Effector CD4-positive, alpha-beta T cell (primary cell): ENCODE measurements around the gene TRIM45.

ENCODE experiments used
- DNase-seq: peaks from one replicate; pipeline ENCODE4 v3.0.0-alpha.2; 2020

TRIM45 gene

DNA sequence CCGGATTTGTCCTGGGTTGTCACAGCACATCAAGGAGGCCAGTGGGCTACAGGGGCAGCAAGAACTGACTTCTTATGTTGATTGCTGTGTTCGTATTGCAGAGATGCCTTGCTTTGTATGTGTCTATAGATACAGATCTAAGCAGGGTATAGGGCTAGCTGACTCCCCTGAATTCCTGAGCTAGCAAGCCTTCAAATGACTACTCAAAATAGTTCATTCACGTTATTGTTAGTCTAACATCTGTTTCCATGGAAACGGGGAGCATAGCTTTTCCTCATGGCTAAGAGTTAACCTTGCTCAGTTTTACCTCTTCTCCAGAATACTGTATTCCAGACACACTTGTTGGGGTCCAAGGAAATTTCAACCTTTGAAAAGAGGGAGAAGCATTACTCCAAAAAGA, 24.1 kb downstream of the TRIM45 start:
- no peak for DNase-seq

- no peak for DNase-seq
Measured at GRCh38 chr1:117096951-117097408, 24.6 kb downstream of the TRIM45 start.

DNA sequence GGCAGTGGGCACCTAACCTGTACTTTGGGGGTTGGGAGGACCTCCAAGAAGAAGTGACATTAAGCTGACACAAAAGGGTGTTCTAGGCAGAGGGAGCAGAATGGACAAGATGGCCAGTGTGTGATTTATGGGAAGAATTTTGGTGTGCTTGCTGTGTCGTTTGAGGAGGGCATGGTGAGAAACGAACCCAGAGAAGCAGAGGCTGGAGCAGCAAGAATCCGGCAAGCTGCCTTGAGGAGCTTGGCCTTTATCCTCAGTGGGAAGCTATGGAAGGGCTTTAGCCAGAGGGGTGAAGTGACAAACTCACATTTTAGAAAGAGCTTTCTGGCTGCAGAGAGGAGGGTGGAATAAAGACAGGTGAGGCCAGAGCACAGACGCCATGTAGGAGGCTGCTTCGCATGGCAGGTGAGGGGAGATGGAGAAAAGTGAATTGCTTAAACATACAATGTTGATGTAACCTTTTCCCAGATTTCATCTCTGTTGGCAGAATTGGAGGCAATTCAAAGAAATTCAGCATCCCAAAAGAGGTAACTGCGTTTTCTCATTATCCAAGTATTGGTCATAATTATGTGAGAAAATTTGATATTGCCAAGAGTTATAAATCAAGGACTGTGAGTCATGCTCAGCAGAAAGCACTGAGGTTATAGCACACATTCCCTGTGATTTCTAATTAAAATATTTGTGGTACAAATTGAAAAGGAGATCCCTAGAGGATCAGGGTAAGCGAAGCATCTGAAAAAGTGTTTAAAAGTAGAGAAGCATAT, 26.5 kb downstream of the TRIM45 start:
- no peak for DNase-seq

- peak; percentile 12 for DNase-seq
Measured at GRCh38 chr1:117093870-117094621, 27.5 kb downstream of the TRIM45 start.

DNA sequence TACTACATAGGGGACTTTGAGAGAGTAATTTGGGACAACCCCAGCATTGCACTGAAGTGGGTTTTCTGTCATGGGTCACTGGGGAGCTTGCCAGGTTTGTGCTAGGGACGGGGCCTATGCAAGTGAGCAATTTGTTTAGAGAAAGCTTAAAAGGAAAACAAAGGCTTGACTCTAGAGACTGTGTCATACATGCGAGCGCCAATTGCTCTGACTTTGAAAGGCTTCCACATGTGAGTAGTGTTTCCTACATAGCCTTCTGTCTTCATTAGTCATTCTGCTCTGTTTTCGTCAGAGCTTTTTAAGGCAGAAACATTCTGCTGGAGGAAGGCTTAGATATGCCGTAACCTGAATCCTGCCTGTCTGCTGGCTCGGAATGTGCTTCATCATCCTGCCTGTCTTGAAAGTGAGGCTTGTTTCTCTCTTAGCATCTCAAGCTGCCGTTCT, 28.4 kb downstream of the TRIM45 start:
- no peak for DNase-seq

- DNase-seq: no peak
Measured at GRCh38 chr1:117092594-117092993, 29.0 kb downstream of the TRIM45 start.

DNA sequence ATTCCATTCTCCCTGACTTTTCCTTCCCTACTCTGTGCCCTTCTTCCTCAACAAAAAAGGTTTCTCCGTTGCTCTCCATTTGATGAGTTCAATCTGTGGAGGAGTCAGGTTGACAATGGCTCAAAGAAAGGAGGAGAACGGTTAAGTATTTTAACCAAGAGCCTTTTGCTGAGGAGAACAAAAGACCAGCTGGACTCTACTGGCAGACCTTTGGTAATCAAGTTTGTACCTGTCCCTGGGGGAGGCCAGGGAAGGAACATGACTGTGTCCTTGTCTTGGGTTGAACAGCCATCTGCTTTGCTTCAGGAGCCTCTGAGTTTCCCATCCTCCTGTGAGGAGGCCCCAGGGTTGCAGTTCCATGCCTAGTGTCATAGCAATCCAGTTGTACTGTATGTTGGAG, 31.6 kb downstream of the TRIM45 start:
- DNase-seq: no peak

GRCh38 chr1:117087686-117088085, 33.9 kb downstream of the TRIM45 start:
- DNase-seq: no peak

- no peak for DNase-seq
Measured at GRCh38 chr1:117084231-117084630, 37.3 kb downstream of the TRIM45 start.

DNA sequence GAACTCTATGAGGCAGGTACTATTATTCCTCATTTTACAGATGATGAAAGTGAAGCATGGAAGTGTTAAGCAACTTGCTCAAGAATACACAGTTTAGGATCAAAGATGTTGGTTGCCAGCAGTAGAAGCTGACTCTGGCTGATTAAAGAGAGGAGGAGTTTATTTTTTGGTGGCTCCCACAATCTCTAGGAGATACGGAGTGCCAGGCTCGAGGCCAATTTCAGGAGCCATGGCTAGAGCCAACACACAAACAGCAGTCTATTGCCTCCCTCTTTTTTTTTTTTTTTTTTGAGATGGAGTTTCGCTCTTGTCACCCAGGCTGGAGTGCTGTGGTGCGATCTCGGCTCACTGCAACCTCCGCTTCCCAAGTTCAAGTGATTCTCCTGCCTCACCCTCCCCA, 41.8 kb downstream of the TRIM45 start:
- DNase-seq: no peak

DNA sequence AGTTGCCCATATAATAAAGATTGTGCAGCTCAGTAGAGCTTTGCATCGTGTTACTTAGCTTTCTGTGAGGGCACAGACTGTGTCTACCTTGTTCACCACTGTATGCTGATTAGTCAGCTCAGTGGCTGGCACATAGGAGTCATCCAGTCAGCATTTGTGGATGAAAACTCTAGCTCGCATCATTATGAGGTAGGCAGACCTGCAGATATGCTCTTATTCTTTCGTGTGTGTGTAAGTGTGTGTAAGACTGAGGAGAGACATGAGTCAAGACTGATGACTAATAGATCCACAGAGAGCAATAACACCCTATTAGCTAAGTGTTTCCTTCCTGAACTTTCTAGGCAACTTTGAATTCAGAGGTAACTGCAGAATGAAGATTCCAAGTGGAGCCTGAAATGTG, 44.3 kb downstream of the TRIM45 start:
- no peak for DNase-seq

DNA sequence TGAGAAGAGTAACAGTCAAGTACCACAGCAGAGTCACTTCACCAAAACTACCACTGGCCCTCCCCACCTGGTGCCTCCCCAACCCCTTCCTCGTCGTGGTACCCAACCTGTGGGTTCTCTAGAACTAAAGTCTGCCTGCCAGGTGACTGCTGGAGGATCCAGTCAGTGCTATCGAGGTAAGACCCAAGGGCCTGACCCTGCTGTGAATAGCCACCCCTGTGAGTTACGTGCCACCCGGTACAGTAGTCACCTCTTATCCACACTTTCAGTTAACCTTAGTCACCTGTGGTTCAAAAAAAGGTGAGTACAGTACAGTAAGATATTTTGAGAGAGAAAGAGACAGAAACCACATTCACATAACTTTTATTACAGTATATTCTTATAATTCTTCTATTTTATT, 44.9 kb downstream of the TRIM45 start:
- DNase-seq: no peak

GRCh38 chr1:117070124-117070523, 51.4 kb downstream of the TRIM45 start:
- DNase-seq: no peak

DNA sequence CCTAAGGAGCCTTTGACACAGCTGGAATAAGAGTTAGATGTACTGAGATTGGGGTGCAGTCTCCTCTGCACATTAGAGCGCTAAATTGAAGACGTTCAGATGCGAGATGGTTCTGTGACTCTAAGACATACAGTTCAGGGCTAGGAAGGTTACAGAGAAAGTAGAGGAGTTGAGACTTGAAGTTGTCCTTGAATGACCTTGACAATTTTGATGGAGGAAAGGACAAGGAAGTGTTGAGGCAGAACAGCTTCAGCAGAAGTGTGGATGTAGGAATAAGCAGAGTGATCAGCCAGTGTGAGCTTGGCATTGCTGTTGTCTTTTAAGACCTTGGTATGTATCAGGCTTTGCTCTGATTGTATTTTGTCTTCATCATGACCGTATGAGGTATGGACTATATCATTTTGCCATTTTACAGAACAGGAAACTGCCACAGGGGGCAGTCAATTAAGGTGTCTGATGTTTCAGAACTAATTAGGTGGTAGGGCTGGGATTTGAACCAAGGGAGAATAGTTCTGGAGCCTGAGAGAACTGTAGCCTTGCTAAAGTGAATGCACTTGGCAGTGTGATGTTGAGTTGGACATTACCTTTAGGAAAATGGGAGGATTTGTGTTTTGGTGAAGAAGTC, 52.2 kb downstream of the TRIM45 start:
- no peak for DNase-seq

- DNase-seq: no peak
Measured at GRCh38 chr1:117068580-117068979, 53.0 kb downstream of the TRIM45 start.

GRCh38 chr1:117067533-117068370, 53.8 kb downstream of the TRIM45 start:
- DNase-seq: peak; percentile 23

DNA sequence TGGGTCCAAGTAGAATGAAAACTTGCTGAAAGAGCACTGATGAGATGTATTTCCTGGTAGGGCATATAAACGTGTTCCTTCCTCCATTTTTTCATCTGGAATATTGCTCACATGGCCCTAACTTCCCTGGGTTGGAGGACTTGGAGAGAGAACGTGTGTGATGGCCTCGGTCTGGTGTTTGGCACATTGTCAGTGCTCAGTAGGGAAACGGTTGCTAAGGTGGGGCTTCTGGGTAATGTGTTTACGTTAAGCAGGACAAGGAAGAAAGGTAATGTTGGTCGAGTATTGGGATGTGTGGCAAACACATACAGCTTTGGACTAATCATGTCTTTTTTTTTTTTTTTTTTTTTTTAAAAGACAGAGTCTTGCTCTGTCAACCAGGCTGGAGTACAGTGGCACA, 55.2 kb downstream of the TRIM45 start:
- DNase-seq: no peak

GRCh38 chr1:117061986-117062415, 59.5 kb downstream of the TRIM45 start:
- DNase-seq: no peak
